Measurements from ENCODE around the gene HMGA1. TPM values are rescaled to one million over a fixed set of nuclear protein-coding genes. Genes with fewer than 3 reads are reported as not detected.

HMGA1 gene
- total and polyA plus RNA-seq, 2 of the 13 experiments (the other 11 are each of a cell fraction or from before 2014, with no cell fraction given) = 117 to 145 TPM

DNA sequence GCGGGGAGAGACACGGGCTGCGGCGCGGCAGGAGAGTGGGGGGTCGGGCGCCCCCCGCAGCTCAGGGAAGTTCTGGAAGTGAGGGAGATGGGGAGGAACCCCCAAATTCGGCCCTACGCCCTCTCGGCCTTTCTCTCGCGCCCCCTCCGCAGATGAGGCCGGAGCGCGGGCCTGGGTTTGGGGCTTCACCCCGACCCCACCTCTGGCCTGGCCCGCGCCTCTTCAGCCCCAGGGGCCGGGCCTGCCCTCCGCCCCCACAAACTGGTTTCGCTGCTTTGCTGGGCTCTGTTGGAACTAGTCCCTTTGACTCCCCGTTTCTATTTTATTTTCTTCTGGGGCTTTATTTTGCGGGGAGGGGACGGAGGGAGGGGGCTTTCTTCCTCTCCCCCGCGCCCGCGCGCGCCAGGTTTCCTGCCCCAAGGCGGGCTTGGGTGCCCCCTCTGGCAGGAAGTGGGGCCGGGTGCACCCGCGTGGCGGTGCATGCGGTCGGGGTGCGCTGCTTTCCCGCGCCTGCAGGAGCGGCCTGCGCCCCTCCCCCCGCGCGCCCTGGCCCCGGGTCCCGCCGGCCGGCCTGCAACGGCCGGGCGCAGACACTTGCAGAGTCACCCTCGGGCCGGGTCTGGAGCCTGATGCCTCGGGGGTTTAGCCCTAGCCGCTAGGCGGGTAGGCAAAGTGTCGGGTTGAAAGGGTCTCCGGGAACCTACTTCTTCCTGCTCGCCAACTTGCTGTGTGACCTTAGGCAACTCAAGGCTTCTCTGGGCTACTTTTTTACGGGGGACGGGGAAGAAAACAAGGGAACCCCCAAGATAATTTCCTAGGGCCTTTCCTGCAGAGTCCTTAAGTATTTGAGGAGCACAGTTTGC is 1.3 kb downstream of the HMGA1 start (continued):
- TF ChIP-seq, protein P1, sequence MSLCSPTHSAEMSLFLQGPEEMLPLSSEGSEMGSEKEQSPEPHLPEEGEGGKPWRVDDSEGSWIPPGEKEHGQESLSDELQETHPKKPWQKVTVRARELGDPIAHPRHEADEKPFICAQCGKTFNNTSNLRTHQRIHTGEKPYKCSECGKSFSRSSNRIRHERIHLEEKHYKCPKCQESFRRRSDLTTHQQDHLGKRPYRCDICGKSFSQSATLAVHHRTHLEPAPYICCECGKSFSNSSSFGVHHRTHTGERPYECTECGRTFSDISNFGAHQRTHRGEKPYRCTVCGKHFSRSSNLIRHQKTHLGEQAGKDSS (CRISPR knock-in tag; IDR thresholded peaks at IDR 0.05; ENCODE audit: borderline replicate concordance, low read depth) = peak; percentile 92; the same call in 1 of the 2 replicates
- no peak for TF ChIP-seq RFX5 (IDR thresholded peaks at IDR 0.05; ENCODE audit: low read depth, low read length)
- no peak for TF ChIP-seq FOSL1 (CRISPR knock-in tag; IDR thresholded peaks at IDR 0.05; ENCODE audit: borderline replicate concordance)
- TF ChIP-seq ZNF589 (CRISPR knock-in tag; conservative IDR thresholded peaks at IDR 0.05) = peak; percentile 92; the same call in 1 of the 2 replicates
- no peak for TF ChIP-seq KAT2B (IDR thresholded peaks at IDR 0.05; ENCODE audit: borderline replicate concordance, low read depth, low read length)
- TF ChIP-seq SP2 (CRISPR knock-in tag; IDR thresholded peaks at IDR 0.05) = peak; percentile 42; the same call in 1 of the 2 replicates
- TF ChIP-seq ATF7 (IDR thresholded peaks at IDR 0.05) = no peak
- TF ChIP-seq ATF7 (CRISPR knock-in tag; IDR thresholded peaks at IDR 0.05) = peak; percentile 62; the same call in 1 of the 2 replicates
- TF ChIP-seq ESRRA (CRISPR knock-in tag; IDR thresholded peaks at IDR 0.05; ENCODE audit: low read depth) = peak; percentile 83
- peak; percentile 62; the same call in 1 of the 2 replicates for TF ChIP-seq ZNF782 (CRISPR knock-in tag; IDR thresholded peaks at IDR 0.05; ENCODE audit: borderline replicate concordance)
- TF ChIP-seq HHEX (CRISPR knock-in tag; IDR thresholded peaks at IDR 0.05) = no peak
- TF ChIP-seq IKZF1 (IDR thresholded peaks at IDR 0.05) = no peak
- peak; percentile 97 for TF ChIP-seq MEIS2 (CRISPR knock-in tag; IDR thresholded peaks at IDR 0.05)
- TF ChIP-seq, protein P2, sequence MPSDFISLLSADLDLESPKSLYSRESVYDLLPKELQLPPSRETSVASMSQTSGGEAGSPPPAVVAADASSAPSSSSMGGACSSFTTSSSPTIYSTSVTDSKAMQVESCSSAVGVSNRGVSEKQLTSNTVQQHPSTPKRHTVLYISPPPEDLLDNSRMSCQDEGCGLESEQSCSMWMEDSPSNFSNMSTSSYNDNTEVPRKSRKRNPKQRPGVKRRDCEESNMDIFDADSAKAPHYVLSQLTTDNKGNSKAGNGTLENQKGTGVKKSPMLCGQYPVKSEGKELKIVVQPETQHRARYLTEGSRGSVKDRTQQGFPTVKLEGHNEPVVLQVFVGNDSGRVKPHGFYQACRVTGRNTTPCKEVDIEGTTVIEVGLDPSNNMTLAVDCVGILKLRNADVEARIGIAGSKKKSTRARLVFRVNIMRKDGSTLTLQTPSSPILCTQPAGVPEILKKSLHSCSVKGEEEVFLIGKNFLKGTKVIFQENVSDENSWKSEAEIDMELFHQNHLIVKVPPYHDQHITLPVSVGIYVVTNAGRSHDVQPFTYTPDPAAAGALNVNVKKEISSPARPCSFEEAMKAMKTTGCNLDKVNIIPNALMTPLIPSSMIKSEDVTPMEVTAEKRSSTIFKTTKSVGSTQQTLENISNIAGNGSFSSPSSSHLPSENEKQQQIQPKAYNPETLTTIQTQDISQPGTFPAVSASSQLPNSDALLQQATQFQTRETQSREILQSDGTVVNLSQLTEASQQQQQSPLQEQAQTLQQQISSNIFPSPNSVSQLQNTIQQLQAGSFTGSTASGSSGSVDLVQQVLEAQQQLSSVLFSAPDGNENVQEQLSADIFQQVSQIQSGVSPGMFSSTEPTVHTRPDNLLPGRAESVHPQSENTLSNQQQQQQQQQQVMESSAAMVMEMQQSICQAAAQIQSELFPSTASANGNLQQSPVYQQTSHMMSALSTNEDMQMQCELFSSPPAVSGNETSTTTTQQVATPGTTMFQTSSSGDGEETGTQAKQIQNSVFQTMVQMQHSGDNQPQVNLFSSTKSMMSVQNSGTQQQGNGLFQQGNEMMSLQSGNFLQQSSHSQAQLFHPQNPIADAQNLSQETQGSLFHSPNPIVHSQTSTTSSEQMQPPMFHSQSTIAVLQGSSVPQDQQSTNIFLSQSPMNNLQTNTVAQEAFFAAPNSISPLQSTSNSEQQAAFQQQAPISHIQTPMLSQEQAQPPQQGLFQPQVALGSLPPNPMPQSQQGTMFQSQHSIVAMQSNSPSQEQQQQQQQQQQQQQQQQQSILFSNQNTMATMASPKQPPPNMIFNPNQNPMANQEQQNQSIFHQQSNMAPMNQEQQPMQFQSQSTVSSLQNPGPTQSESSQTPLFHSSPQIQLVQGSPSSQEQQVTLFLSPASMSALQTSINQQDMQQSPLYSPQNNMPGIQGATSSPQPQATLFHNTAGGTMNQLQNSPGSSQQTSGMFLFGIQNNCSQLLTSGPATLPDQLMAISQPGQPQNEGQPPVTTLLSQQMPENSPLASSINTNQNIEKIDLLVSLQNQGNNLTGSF (CRISPR knock-in tag; IDR thresholded peaks at IDR 0.05) = peak; percentile 99
- TF ChIP-seq ZFP91 (CRISPR knock-in tag; IDR thresholded peaks at IDR 0.05; ENCODE audit: borderline replicate concordance) = peak; percentile 61
- no peak for TF ChIP-seq PCBP1 (IDR thresholded peaks at IDR 0.05; ENCODE audit: borderline replicate concordance, low read depth, low read length)
- TF ChIP-seq ZNF773 (CRISPR knock-in tag; IDR thresholded peaks at IDR 0.05; ENCODE audit: borderline replicate concordance) = peak; percentile 99
- TF ChIP-seq ZNF841 (CRISPR knock-in tag; IDR thresholded peaks at IDR 0.05; ENCODE audit: borderline replicate concordance) = peak; percentile 98
- TF ChIP-seq SMARCC2 (IDR thresholded peaks at IDR 0.05) = no peak
- peak; percentile 64 for TF ChIP-seq KAT8 (CRISPR knock-in tag; IDR thresholded peaks at IDR 0.05)
- TF ChIP-seq, protein P3, sequence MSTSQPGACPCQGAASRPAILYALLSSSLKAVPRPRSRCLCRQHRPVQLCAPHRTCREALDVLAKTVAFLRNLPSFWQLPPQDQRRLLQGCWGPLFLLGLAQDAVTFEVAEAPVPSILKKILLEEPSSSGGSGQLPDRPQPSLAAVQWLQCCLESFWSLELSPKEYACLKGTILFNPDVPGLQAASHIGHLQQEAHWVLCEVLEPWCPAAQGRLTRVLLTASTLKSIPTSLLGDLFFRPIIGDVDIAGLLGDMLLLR (CRISPR knock-in tag; IDR thresholded peaks at IDR 0.05) = peak; percentile 99
- 0 out of 2 replicates have a peak, but pooled peaks have one; percentile 54 for TF ChIP-seq PITX1 (CRISPR knock-in tag; IDR thresholded peaks at IDR 0.05)

Measured in HepG2 (cell line).